ENCODE measurements around the gene BCOR. TPM values are rescaled to one million over a fixed set of nuclear protein-coding genes. Genes with fewer than 3 reads are reported as not detected.

Gene BCOR
- total RNA-seq, 1 experiment from 2014 or later: 7.5 TPM

- Mint-ChIP-seq H3K4me1 (ENCODE audit: insufficient read depth, unreplicated experiment) (peaks cover 5% of the 10 kb centered on the region), H3K27me3 (ENCODE audit: insufficient read depth, unreplicated experiment) (peaks cover 50% of the 10 kb centered on the region), H3K4me3 (ENCODE audit: unreplicated experiment) (no peak overlapping the region), H3K36me3 (ENCODE audit: insufficient read depth, unreplicated experiment) (no peaks in the 10 kb centered on the region), H3K9me3 (ENCODE audit: unreplicated experiment) (no peaks in the 10 kb centered on the region), H3K27ac (ENCODE audit: low read depth, unreplicated experiment) (no peak overlapping the region)
- no TSS peak for BruUV-seq (replicated peaks)
- DNase-seq (ENCODE audit: unreplicated experiment): no peak
- ChIA-PET POLR2A (no interaction called here), CTCF (interaction anchor here (0.6 to 0.9 kb wide), 2 partner anchors 33 to 147 kb away, joined by 3 read pairs; no protein-coding TSS in a partner anchor)
- intact Hi-C loops (cut with micrococcal nuclease): no loop called here
- TF ChIP-seq CTCF (IDR thresholded peaks at IDR 0.05; ENCODE audit: unreplicated experiment): no peak
Observed at GRCh38 chrX:40080894-40081678, 16.7 kb downstream of the BCOR start.

GRCh38 chrX:40079572-40079971 is 18.2 kb downstream of the BCOR start:
- DNase-seq (ENCODE audit: unreplicated experiment): no peak
- BruUV-seq (replicated peaks): no TSS peak
- Mint-ChIP-seq H3K4me1 (ENCODE audit: insufficient read depth, unreplicated experiment) (peaks cover 5% of the 10 kb centered on the region), H3K9me3 (ENCODE audit: unreplicated experiment) (no peaks in the 10 kb centered on the region), H3K27ac (ENCODE audit: low read depth, unreplicated experiment) (no peak overlapping the region), H3K4me3 (ENCODE audit: unreplicated experiment) (no peak overlapping the region), H3K36me3 (ENCODE audit: insufficient read depth, unreplicated experiment) (no peaks in the 10 kb centered on the region), H3K27me3 (ENCODE audit: insufficient read depth, unreplicated experiment) (peaks cover 47% of the 10 kb centered on the region)
- TF ChIP-seq CTCF (IDR thresholded peaks at IDR 0.05; ENCODE audit: unreplicated experiment): no peak
- ChIA-PET POLR2A (no interaction called here), CTCF (no interaction called here)
- intact Hi-C loops (cut with micrococcal nuclease): no loop called here

DNA sequence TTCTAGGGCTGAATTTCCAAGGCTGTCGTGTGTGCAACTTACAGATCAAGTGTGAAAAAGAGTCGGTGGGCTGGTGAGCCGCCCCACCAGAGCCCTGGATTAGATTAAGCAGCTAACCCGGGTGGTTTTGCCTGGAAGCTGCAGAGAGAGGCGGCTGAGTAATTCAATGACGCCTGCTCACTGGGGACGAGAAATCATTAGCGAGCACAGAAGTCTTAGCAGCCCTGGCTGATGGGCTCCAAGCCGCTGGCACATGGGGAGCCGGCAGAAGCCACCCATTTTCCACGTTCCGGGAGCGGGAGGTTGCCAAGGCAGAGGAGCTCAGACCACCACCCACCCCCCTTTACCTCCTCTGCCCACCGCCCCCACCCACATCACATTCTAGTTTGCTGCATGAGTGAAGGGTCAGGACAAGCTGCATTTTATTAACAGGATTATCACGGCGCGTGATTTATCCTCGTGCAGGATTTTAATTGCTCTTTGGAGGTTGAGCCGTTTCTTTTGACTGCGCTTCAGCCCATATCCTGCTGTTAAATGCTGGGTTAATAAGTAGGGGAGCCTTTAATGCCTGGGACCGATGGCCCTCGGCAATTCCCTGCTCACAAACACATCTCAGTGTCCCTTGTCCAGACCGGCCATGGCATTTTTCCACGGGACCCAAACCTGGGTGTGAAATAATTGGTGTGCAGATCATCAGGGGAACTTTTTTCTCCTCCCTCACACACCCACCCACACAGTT is 19.1 kb downstream of the BCOR start:
- H3K27ac Mint-ChIP-seq (ENCODE audit: low read depth, unreplicated experiment): no peak overlapping the region
- no peak for DNase-seq (ENCODE audit: unreplicated experiment)
- H3K36me3 Mint-ChIP-seq (ENCODE audit: insufficient read depth, unreplicated experiment): no peaks in the 10 kb centered on the region
- BruUV-seq (replicated peaks): no TSS peak
- intact Hi-C loops (cut with micrococcal nuclease): no loop called here
- peaks cover 47% of the 10 kb centered on the region for H3K27me3 Mint-ChIP-seq (ENCODE audit: insufficient read depth, unreplicated experiment)
- H3K4me1 Mint-ChIP-seq (ENCODE audit: insufficient read depth, unreplicated experiment): peaks cover 5% of the 10 kb centered on the region
- H3K9me3 Mint-ChIP-seq (ENCODE audit: unreplicated experiment): no peaks in the 10 kb centered on the region
- TF ChIP-seq CTCF (IDR thresholded peaks at IDR 0.05; ENCODE audit: unreplicated experiment): no peak
- ChIA-PET POLR2A (interaction anchor here (0.7 kb wide), 1 partner anchor 185 kb away, joined by 3 read pairs; no protein-coding TSS in a partner anchor), CTCF (interaction anchor here (0.8 kb wide), 1 partner anchor 159 kb away, joined by 3 read pairs; no protein-coding TSS in a partner anchor)
- no peak overlapping the region for H3K4me3 Mint-ChIP-seq (ENCODE audit: unreplicated experiment)

- ChIA-PET POLR2A (no interaction called here), CTCF (no interaction called here)
- peaks cover 5% of the 10 kb centered on the region for H3K4me1 Mint-ChIP-seq (ENCODE audit: insufficient read depth, unreplicated experiment)
- no peak for TF ChIP-seq CTCF (IDR thresholded peaks at IDR 0.05; ENCODE audit: unreplicated experiment)
- peaks cover 1% of the 10 kb centered on the region for H3K36me3 Mint-ChIP-seq (ENCODE audit: insufficient read depth, unreplicated experiment)
- no peaks in the 10 kb centered on the region for H3K9me3 Mint-ChIP-seq (ENCODE audit: unreplicated experiment)
- DNase-seq (ENCODE audit: unreplicated experiment): no peak
- no peak overlapping the region for H3K4me3 Mint-ChIP-seq (ENCODE audit: unreplicated experiment)
- no TSS peak for BruUV-seq (replicated peaks)
- H3K27ac Mint-ChIP-seq (ENCODE audit: low read depth, unreplicated experiment): no peak overlapping the region
- peaks cover 47% of the 10 kb centered on the region for H3K27me3 Mint-ChIP-seq (ENCODE audit: insufficient read depth, unreplicated experiment)
- intact Hi-C loops (cut with micrococcal nuclease): no loop called here
Observed at GRCh38 chrX:40077906-40078305, 19.9 kb downstream of the BCOR start.
